Cardiac muscle cell (in vitro differentiated cells and primary cell): ENCODE results near the gene P4HA2. TPM values are rescaled to one million over a fixed set of nuclear protein-coding genes. Genes with fewer than 3 reads are reported as not detected.
A peak's percentile ranks its signal among the peaks of the same experiment; 100 is the strongest.

ENCODE experiments used
- DNase-seq, 2 donors: peaks; one replicate each; pipeline versions ENCODE4 v3.0.0 to v3.0.0-alpha.2; 2010 to 2017; ENCODE audit warnings: low read depth in 1 of 2, low spot score in 1 of 2
- H3K27ac ChIP-seq: fragments of 200-600 bp; sonication (generic); 2 replicates; pipeline ENCODE4 v1.5.1; 2016
- H3K27me3 ChIP-seq: fragments of 200-600 bp; sonication (generic); 2 replicates; pipeline ENCODE4 v1.6.0; 2016; ENCODE audit warnings: control low read depth
- H3K36me3 ChIP-seq: fragments of 200-600 bp; sonication (generic); 2 replicates; pipeline ENCODE4 v1.5.1; 2016; ENCODE audit warnings: control low read depth
- H3K4me1 ChIP-seq: fragments of 200-600 bp; sonication (generic); 2 replicates; pipeline ENCODE4 v1.8.1; 2017; ENCODE audit warnings: low read depth, mild to moderate bottlenecking, mixed run types
- H3K4me3 ChIP-seq: fragments of 200-600 bp; sonication (generic); 2 replicates; pipeline ENCODE4 v1.5.1; 2016; ENCODE audit warnings: mild to moderate bottlenecking
- H3K9me3 ChIP-seq: fragments of 200-600 bp; sonication (generic); 2 replicates; pipeline ENCODE4 v1.5.1; 2017; ENCODE audit warnings: low read depth, mild to moderate bottlenecking, control low read depth
- CTCF ChIP-seq: IDR thresholded peaks from 2 replicates; pipeline ENCODE4 v1.5.1; 2012; ENCODE audit warnings: low read depth, mild to moderate bottlenecking, low read length
- polyA plus RNA-seq: library from polyadenylated mRNA; unstranded; fragments of >200 nt; fragmentation: Nextera tagmentation; extraction: Ambion mirVana; gene quantifications from 2 replicates; pipeline ENCODE4 v1.2.1, GENCODE V29; 2016
- total RNA-seq: library from RNA; depleted of rRNA; stranded (reverse); fragments of >200 nt; gene quantifications from 2 replicates; pipeline ENCODE4 v1.2.3, GENCODE V29; 2016

Gene P4HA2
- total and polyA plus RNA-seq, 2 experiments from 2014 or later, result 41.0 to 65.5 TPM

GRCh38 chr5:132272311-132273210 lies 44.9 kb upstream of the P4HA2 start:
- peak; percentile 87 for TF ChIP-seq CTCF
- no peaks in the 10 kb centered on the region for H3K27me3 ChIP-seq
- no peak overlapping the region for H3K27ac ChIP-seq
- no peaks in the 10 kb centered on the region for H3K4me1 ChIP-seq
- no peaks in the 10 kb centered on the region for H3K9me3 ChIP-seq
- DNase-seq, result peak; percentile 66 to 70
- H3K4me3 ChIP-seq, result no peak overlapping the region
- no peaks in the 10 kb centered on the region for H3K36me3 ChIP-seq

- H3K4me1 ChIP-seq, result no peaks in the 10 kb centered on the region
- H3K27me3 ChIP-seq, result no peaks in the 10 kb centered on the region
- H3K36me3 ChIP-seq, result no peaks in the 10 kb centered on the region
- TF ChIP-seq CTCF, result peak; percentile 21
- no peak for DNase-seq
- H3K9me3 ChIP-seq, result no peaks in the 10 kb centered on the region
- H3K27ac ChIP-seq, result no peak overlapping the region
- no peak overlapping the region for H3K4me3 ChIP-seq
Observed at GRCh38 chr5:132271251-132272246, 43.9 kb upstream of the P4HA2 start.

GRCh38 chr5:132270706-132271105 lies 43.1 kb upstream of the P4HA2 start:
- H3K27ac ChIP-seq, result no peak overlapping the region
- no peaks in the 10 kb centered on the region for H3K36me3 ChIP-seq
- no peaks in the 10 kb centered on the region for H3K9me3 ChIP-seq
- no peak overlapping the region for H3K4me3 ChIP-seq
- no peaks in the 10 kb centered on the region for H3K4me1 ChIP-seq
- no peak for DNase-seq
- H3K27me3 ChIP-seq, result no peaks in the 10 kb centered on the region
- no peak for TF ChIP-seq CTCF

GRCh38 chr5:132270335-132270665 lies 42.6 kb upstream of the P4HA2 start:
- Histone ChIP-seq H3K4me3 (no peak overlapping the region), H3K36me3 (no peaks in the 10 kb centered on the region), H3K9me3 (no peaks in the 10 kb centered on the region), H3K27me3 (no peaks in the 10 kb centered on the region), H3K27ac (no peak overlapping the region), H3K4me1 (no peaks in the 10 kb centered on the region)
- TF ChIP-seq CTCF, result no peak
- DNase-seq, result no peak

GRCh38 chr5:132269635-132270334 lies 42.1 kb upstream of the P4HA2 start:
- Histone ChIP-seq H3K27ac (no peak overlapping the region), H3K9me3 (no peaks in the 10 kb centered on the region), H3K4me1 (no peaks in the 10 kb centered on the region), H3K36me3 (no peaks in the 10 kb centered on the region), H3K4me3 (no peak overlapping the region), H3K27me3 (no peaks in the 10 kb centered on the region)
- no peak for TF ChIP-seq CTCF
- no peak for DNase-seq
